ENCODE measurements around the gene KDM4E. TPM values are rescaled to one million over a fixed set of nuclear protein-coding genes. Genes with fewer than 3 reads are reported as not detected.

The KDM4E gene
- total RNA-seq, 1 donor from 2014 or later, result not detected

DNA sequence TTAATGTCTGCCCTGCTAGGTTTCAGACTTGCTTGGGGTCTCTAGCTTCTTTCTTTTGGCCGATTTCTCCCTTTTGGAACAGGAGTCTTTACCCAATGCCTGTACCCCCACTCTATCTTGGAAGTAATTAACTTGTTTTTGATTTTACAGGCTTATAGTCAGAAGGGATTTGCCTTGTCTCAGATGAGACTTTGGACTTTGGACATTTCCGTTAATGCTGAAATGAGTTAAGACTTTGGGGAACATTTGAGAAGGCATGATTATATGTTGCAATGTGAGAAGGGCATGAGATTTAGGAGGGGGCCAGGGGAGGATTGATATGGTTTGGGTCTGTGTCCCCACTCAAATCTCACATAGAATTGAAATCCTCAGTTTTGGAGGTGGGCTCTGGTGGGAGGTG is 29.3 kb downstream of the KDM4E start:
- H3K27me3 Mint-ChIP-seq, result peaks cover 11% of the 10 kb centered on the region
- no peak overlapping the region for H3K27ac Mint-ChIP-seq
- no peak for DNase-seq (ENCODE audit: extremely low spot score, unreplicated experiment)
- TF ChIP-seq, protein P1, sequence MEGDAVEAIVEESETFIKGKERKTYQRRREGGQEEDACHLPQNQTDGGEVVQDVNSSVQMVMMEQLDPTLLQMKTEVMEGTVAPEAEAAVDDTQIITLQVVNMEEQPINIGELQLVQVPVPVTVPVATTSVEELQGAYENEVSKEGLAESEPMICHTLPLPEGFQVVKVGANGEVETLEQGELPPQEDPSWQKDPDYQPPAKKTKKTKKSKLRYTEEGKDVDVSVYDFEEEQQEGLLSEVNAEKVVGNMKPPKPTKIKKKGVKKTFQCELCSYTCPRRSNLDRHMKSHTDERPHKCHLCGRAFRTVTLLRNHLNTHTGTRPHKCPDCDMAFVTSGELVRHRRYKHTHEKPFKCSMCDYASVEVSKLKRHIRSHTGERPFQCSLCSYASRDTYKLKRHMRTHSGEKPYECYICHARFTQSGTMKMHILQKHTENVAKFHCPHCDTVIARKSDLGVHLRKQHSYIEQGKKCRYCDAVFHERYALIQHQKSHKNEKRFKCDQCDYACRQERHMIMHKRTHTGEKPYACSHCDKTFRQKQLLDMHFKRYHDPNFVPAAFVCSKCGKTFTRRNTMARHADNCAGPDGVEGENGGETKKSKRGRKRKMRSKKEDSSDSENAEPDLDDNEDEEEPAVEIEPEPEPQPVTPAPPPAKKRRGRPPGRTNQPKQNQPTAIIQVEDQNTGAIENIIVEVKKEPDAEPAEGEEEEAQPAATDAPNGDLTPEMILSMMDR (conservative IDR thresholded peaks at IDR 0.05), result no peak
- H3K4me3 Mint-ChIP-seq, result no peak overlapping the region
- no peaks in the 10 kb centered on the region for H3K4me1 Mint-ChIP-seq (ENCODE audit: unreplicated experiment)
- H3K36me3 Mint-ChIP-seq, result no peaks in the 10 kb centered on the region
- peaks cover 3% of the 10 kb centered on the region for H3K9me3 Mint-ChIP-seq

DNA sequence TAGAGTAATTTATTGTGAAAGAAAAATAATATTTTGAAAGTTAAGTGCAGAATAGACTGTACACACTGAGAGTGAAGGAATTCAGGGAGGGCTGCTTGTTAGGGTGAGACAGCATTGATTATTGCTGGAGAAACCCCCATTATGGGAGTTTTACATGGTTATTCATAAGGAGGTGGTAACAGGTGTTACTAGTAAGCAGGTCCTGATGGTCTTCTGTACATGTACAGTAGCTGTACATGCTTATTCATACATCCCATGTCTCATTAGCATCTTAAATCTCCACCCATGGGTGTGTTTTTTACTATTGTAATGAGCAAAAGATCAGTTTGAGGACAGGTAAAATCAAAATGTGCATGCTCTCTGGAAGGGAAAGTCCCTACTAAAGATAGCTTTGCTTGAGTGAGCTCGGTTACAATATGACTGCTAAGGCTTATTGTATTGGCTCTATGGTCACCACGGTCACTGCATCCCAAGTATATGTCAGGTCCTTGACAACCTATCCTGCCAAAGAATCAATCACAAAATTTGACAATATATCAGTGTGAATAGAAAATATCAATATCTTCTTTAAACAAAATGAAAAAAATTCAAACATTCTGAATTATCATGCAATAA is 30.3 kb downstream of the KDM4E start:
- H3K4me1 Mint-ChIP-seq (ENCODE audit: unreplicated experiment), result no peaks in the 10 kb centered on the region
- TF ChIP-seq, protein P1 (conservative IDR thresholded peaks at IDR 0.05), result no peak
- DNase-seq (ENCODE audit: extremely low spot score, unreplicated experiment), result no peak
- no peaks in the 10 kb centered on the region for H3K36me3 Mint-ChIP-seq
- H3K27ac Mint-ChIP-seq, result no peak overlapping the region
- peaks cover 3% of the 10 kb centered on the region for H3K9me3 Mint-ChIP-seq
- H3K4me3 Mint-ChIP-seq, result no peak overlapping the region
- H3K27me3 Mint-ChIP-seq, result peaks cover 11% of the 10 kb centered on the region

GRCh38 chr11:95057959-95058358 is 32.9 kb downstream of the KDM4E start:
- Mint-ChIP-seq H3K36me3 (no peaks in the 10 kb centered on the region), H3K4me3 (no peak overlapping the region), H3K27ac (no peak overlapping the region), H3K9me3 (no peaks in the 10 kb centered on the region), H3K4me1 (ENCODE audit: unreplicated experiment) (no peaks in the 10 kb centered on the region), H3K27me3 (peaks cover 14% of the 10 kb centered on the region)
- DNase-seq (ENCODE audit: extremely low spot score, unreplicated experiment), result no peak
- TF ChIP-seq, protein P1 (conservative IDR thresholded peaks at IDR 0.05), result no peak

- Mint-ChIP-seq H3K27ac (no peak overlapping the region), H3K4me1 (ENCODE audit: unreplicated experiment) (no peaks in the 10 kb centered on the region), H3K4me3 (no peak overlapping the region), H3K27me3 (peaks cover 14% of the 10 kb centered on the region), H3K9me3 (no peaks in the 10 kb centered on the region), H3K36me3 (no peaks in the 10 kb centered on the region)
- DNase-seq (ENCODE audit: extremely low spot score, unreplicated experiment), result no peak
- TF ChIP-seq, protein P1 (conservative IDR thresholded peaks at IDR 0.05), result no peak
Measured at GRCh38 chr11:95058621-95059020, 33.6 kb downstream of the KDM4E start.

DNA sequence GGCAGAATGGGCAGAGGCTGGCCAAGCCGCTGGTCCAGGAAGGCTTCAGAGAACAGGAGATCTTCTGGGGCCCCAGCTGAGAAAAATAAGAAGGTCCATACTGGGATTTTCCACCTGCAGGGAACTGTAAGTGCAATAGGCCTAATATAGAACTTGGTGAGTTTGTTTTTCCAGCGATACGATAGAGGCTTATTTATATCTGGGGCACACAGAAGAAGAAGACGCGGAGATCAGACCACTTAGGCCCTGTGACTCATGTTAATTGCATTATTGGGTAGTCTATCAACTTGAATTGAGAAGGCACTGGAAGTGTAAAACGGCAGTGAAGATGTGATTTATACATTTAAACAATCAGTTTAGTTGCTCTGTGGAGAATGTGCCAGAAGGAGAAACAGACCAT is 34.0 kb downstream of the KDM4E start:
- Mint-ChIP-seq H3K4me1 (ENCODE audit: unreplicated experiment) (no peaks in the 10 kb centered on the region), H3K9me3 (no peaks in the 10 kb centered on the region), H3K36me3 (no peaks in the 10 kb centered on the region), H3K27ac (no peak overlapping the region), H3K4me3 (no peak overlapping the region), H3K27me3 (peaks cover 14% of the 10 kb centered on the region)
- TF ChIP-seq, protein P1 (conservative IDR thresholded peaks at IDR 0.05), result no peak
- no peak for DNase-seq (ENCODE audit: extremely low spot score, unreplicated experiment)

DNA sequence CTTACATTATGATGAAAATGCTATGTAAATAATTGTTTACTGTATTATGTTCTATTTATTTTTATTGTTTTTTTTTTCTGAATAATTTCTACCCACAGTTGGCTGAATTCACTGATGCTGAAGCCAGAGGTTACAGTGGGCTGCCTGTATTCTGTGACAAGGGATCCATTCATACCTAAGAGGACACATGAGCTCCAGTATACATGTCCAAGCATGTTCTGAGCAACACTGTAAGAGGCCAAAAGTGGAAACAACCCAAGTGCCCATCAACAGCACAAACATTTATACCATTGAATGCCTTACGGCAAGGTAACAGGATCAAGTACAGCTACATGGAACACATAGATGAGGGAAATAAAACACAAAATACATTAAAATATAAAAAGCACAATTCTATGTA is 40.3 kb downstream of the KDM4E start:
- Mint-ChIP-seq H3K4me1 (ENCODE audit: unreplicated experiment) (peaks cover 15% of the 10 kb centered on the region), H3K36me3 (peaks cover 8% of the 10 kb centered on the region), H3K4me3 (peak overlapping the region; percentile 65), H3K27ac (no peak overlapping the region), H3K9me3 (no peaks in the 10 kb centered on the region), H3K27me3 (peaks cover 3% of the 10 kb centered on the region)
- TF ChIP-seq, protein P1 (conservative IDR thresholded peaks at IDR 0.05), result no peak
- DNase-seq (ENCODE audit: extremely low spot score, unreplicated experiment), result no peak

All from type B pancreatic cell (in vitro differentiated cells).